COLO829 (cell line): Measurements from ENCODE around the gene TMEM63A.

Experiments
- DNase-seq: peaks from one replicate; pipeline ENCODE4 v3.0.0; 2012; ENCODE audit warnings: low spot score

The TMEM63A gene

DNA sequence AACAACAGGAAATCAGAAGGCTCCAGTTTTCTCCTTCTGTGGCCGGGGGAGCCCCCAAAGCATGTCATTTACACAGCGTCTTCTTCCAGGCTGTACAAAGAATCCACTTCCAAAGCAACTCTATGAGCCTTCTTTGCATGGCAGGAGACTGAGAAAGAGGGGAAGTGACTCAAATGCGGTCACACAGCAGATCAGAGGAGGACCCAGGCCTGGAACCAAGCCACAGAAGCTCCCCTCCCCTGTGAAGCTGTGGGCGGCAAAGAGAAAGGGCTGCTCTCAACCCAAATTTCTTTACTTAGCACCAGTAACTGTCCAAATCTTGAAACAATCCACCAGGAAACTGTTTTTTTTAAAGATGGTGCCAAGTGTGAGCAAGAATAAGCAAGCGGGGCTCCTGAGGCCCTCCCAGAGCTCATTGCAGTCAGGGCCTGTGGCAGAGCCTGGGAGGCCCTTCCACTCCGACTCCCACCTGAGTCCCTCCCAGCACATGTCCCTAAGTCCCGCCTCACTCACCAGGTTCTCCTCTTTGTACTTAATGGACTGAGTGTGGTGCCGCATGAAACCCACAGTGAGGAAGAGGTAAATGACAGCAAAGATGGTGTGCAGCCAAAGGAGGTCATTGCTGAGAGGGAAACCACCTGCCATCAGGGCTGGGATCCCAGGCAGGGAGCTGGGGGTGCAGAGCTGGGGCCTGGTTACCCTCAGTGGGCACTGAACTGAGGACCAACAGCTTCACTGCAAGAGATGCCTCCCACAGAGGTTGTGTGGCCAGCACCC, 15.9 kb downstream of the TMEM63A start:
- no peak for DNase-seq

DNA sequence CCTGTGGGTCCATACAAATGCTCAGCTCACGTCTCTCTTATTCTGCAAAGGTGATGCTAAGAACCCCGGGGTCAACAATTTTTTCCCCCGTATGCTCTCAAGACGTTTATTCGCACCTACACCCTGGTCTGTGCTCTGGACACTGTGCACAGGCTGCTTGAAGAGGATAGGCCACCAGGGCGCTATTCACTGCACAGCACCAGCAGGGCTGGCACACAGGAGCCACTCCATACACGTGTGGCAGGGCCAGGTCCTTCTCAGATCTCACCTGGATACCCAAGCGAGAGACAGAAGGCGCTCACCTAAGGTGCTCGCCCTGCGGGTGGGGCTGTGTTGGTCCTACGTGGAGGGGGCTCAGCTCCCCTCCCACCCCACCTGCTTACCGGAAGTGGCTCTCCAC, 16.7 kb downstream of the TMEM63A start:
- DNase-seq: no peak

DNA sequence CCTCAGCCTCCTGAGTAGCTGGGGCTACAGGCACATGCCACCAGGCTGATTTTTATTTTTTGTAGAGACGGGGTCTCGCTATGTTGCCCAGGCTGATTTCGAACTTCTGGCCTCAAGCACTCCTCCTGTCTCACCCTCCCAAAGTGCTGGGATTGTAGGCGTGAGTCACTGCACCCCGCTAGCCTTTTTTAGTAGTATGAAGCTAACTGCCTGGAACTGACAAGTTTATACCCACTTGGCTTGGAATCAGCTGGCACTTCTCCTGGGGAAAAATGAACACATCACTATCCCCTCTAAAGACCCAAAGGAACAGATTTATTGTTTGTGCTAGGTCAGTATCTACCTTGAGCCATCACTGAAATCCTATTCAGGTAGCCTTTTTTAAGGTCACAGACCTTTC, 19.0 kb downstream of the TMEM63A start:
- DNase-seq: no peak

DNA sequence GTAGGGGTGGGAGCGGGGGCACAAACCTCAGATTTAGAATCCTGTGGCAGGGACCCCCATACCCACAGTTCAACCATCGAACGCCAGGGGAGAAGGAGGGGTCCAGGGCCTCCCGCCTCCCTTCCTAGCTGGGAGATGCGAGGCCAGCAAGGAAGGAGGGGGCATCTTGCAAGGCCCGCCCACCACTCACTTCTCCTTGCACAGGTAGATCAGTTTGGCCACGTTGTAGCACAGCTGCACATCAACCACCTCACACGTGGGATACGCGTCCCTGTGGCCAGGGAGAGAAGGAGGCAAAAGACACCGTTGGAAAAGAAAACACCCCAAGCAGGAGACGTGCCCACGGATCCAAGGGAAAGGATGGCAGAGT, 19.6 kb downstream of the TMEM63A start:
- no peak for DNase-seq

DNA sequence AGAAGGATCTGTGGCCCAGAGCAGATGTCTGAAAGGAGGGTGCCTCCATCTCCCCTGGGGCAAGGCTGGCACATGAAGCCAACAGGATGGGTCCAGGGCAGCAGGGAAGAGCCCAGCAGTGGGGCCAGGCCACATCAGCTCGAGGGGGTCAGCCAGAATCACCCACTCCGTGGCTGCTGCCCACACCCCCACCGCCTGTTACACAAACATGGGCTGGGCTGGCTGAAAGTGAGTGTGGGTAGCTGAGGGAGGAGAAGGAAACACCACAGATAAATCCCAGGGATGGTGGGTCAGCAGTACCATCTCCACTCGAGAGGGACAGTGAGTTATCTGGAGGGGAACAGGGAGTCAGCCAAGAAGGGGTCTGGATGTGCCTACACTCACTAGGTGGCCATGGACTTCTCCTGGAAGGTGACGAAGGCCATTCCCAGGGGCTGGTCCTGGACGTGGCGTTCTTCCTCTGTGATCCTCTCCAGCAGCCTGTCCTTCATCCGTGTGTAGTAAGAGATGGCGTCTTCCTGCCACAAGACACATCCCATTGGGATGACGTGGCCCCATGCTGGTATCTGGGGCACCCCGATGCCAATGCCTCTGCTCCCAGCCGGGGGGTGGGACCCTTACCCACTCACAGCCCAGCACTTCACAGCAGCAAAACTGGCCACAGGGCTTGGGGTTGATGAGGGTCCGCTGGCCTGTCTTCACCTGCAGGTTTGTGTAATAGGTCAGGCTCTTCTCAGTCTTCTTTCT, 20.2 kb downstream of the TMEM63A start:
- DNase-seq: no peak

DNA sequence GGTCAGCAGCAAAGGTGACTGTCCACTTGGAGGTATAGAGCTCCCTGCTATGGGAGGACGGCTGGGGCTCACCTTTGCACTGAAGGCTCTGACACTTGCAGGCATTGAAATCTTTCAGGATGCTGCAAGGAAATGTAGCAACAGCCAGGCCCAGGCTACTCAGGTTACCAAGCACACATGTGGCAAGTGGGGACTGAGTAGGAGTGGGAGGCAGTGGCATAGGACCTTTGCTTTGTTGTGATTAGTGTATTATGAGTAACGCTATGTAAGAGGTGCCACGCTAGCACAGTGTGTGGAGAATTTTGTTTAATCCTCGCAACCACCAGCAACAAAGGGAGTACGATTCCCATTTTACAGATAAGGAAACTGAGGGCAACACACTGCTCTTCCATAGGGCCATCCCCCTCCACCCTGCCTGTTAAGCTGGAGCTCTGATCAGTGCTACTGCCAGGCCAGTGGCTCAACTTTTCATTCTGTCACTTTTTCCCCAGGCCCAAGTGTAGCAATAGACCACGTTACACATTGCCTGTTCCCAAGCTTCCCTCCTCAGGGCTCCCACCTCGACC, 21.2 kb downstream of the TMEM63A start:
- DNase-seq: no peak

DNA sequence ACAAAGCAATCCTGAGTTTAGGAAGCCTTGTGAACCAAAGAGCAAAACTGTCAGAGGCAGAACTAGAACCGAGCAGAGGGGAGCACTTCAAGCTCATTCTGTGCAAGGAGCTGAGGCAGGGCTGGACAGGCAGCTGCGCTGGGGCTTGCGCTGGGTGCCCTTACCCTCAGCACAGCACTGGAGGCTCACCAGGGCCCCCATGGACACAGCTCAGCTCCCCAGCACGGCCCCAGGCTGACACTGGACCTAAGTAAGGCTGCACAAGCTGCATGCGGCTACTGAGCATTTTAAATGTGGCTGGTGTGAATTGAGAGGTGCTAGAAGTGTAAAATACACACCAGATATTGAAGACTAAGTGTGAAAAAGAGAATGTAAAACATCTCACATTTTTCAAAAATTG, 22.1 kb downstream of the TMEM63A start:
- no peak for DNase-seq

DNA sequence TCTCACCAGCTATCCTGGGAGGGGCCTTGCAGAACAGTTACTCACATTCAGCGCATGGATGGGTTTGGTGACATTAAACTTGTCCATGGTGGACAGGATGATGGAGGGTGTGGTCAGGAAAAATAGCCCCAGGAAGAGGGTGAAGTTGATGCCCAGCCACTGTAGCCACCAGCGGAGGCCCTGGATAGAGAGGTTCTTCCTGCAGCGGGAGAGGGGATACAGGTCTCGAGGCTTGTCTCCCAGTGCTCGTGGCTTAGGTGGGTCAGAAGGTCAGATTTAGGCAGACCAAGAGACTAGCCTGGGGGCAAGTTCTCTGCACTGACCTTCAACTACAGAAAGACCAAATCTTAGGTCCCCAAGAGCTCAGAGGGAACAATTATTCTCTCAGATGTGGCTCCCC, 23.0 kb downstream of the TMEM63A start:
- DNase-seq: no peak

DNA sequence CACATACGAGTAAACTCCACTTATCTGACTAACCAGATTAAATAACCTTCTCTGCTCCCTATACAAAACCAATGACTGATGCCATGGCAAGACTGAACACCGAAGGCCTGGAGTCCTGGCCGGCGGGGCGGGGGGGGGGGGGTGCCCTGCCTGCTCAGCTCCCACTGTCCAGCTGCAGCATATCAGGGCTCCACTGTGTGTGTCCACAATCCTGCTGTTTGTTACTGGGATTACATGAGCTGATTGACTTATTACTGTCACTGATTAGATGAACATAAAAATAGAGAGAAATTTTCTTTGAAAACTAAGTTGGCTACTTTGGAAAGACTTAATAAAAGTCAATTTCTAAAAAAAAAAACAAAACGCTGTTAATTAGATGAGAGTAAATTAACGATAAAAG, 24.9 kb downstream of the TMEM63A start:
- DNase-seq: no peak

DNA sequence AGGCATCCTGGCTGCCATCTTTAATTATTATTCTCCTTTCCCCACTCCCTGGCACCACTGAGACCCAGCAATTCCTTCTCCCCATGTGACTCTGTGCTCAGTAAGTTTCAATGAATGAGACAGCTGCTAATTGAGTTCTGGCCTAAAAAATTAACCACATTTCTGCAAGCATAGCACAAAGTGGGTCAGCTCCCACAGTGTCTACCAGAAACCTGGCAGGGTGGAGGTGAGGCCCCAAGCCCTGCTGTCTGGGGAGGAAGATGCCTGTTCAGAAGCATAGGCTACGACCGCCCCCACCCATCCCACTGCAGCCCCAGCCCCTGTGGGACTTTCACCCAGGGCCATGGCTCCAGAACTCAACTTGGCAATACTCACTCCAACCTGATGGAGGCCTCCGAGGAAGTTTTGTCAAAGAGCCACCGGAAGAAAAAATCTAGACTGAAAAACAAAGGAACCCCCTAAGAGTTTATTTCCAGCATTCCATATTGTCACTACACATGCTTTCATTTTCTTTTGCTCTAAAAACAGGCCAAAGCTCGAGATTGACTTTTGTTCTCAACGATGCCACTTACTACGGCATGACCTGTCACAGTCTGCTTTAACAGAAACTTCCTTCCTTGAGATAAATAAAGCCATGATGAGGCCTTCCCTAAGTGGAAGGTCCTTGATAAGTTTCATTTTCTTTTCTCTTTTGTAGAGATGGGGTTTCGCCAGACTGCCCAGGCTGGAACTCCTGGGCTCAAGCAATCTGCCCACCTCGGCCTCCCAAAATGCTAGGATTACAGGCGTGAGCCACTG, 26.5 kb downstream of the TMEM63A start:
- no peak for DNase-seq

DNA sequence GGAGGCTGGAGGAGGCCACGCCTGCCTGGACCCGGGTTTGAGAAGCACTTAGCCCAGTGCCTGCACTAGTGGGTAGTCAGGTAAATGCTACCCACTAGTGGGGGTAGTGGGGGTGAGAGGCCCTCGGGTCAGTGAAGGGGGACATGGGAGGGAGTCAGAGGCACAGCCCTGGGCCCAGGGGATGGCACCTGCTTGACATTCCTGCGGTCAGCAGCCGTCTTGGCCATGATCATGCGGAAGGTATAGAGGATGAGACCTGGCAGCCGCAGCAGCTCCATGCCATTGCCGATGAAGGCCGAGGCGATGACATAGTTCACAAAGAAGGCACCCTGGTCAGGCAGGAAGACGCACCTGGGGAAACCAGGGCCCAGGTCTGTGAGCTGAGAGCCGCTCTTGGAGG, 28.7 kb downstream of the TMEM63A start:
- no peak for DNase-seq

DNA sequence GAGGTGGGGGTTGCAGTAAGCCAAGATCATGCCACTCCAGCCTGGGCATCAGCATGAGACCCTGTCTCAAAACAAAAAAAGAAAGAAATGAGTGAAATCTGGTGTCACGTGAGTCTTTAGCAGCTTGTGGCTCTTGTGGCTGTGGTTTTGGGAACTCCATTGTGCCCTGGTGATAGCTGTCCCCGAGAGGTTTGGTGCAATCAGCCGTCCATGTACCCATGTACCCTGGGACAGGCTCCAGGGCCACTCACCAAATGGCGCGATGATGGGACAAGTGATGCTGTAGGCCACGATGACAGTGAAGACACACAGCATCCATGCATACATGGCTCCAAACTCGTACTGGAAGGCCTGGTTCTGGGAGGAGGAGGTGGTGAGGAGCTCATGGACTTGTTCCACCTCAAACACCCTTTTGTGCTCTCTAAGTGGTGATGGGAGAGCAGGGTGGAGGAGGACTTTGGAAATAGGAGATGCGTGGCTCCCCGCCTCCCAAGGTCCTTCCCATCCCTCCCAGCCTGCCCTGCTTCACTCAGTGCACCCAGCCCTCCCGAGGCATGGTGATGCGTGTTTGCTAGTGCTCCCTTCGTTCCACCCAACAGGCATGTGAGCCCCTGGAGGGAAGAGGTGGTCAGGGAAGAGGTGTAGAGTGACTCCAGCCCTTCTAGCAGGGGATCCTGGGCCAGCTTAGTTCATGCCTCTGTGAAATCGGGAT, 29.6 kb downstream of the TMEM63A start:
- DNase-seq: no peak

DNA sequence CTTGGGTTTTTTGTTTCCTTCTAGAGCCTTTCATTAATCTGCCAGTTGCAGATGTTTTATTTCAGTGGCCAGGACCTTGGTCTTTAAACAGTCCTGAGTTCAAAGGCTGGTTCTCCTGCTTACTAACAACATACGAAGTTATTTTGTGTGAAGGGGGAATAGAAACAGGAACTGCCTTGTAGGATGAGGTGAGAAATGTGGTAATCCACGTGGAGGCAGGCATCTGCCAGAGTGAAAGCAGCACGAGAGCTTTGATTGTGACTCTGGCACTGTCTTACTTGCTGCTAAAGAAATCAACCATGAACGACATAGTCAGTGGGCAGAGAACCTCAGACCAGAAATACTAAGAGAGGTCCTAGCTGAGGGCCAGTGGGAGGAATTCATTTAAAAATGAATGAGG, 30.4 kb downstream of the TMEM63A start:
- DNase-seq: no peak

DNA sequence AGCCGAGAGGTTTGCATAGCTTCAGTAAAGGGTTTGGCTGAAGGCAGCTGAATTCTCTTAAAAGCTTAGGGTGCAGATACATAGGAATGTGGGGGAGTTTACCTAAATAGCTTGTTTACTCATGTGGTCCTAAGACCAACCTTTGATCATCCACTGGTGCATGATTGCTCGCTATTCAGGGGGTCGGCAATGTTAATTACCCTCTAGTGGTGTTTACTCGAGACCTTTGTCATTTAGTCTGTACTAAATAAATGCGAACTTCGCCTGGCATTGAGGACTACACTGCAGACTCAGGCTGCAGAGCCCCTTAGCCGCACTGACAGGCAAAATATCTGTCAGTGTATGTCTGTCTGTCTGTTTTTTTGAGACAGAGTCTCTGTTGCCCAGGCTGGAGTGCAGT, 31.8 kb downstream of the TMEM63A start:
- no peak for DNase-seq

DNA sequence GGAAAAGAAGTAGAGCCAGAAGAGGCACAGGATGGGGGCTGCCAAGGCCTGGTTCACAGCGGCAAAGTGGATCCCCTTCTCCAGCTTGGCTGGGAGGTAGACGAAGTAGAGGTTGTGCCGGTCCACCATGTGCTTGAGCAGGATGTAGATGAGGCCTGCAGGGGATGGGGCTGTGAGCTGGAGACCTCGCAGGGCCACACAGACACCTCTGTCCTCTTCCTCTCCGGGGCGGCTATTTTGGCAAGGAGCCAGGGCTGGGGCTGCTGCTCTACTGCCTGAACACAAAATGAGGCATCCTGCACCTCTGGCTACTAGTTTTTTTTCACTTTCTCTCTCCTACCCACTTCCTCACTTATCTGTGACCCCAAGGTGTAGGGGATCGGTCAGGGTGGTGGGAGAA, 32.3 kb downstream of the TMEM63A start:
- DNase-seq: no peak

DNA sequence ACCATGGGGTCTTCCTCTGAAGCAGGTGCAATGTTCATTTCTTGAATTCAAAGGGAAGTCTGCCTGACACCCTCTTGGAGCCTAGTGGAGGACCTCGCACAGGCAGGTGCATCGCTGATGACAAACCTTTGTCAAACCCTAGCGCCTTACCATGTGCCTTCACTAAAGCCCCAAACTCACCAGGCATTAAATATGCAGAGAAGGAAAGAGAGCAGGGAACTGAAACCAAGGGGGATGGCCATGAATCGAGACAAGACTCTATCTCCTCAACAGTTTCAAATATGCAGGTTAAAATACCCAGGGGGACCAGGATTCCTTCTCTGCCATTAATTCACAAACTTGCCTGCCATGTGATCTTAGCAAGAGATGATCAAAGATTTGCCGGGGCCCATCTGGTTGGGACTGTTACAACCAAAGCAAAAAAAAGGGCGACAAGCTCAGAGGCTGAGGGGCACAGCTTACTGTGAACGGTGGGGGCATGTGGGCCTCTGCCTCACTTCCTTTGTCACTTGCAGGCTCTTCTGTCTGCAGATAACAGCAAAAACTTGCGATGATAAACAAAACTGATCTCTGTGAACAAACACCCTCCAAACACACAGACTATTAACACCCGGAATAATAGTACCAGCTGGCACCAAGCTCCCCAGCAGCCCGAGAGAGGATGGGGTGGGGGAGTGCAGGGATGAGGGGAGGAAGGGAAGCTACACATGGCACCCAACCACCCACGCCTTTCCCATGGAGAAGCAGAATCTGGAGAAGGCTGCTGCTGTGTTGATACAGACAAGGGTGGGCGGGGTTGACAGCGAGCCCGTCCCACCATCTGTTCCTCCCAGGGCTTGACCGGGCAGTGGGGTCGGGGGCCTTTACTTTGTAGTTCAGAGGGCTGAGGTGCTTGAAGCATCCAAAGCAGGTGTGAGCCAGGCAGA, 33.9 kb downstream of the TMEM63A start:
- DNase-seq: no peak

DNA sequence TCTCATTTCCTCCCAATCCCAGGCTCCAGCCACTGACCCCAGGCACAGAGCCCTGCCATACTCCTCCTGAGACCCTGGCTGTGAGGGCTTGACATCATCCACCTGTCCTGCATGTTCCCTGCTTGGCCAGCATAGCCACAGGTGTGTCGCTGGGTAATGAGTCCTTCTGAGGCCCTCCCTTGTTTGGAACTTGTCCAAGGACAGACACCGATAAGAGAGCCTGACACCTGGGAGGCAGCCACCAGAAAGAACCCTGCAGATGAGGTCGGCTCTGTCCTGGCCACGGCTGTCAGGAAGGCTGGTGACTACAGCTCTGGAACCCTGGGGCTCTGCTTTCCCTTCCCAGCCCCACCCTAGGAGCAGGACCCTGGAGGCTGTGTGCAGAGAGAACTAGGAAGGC, 34.6 kb downstream of the TMEM63A start:
- DNase-seq: no peak

DNA sequence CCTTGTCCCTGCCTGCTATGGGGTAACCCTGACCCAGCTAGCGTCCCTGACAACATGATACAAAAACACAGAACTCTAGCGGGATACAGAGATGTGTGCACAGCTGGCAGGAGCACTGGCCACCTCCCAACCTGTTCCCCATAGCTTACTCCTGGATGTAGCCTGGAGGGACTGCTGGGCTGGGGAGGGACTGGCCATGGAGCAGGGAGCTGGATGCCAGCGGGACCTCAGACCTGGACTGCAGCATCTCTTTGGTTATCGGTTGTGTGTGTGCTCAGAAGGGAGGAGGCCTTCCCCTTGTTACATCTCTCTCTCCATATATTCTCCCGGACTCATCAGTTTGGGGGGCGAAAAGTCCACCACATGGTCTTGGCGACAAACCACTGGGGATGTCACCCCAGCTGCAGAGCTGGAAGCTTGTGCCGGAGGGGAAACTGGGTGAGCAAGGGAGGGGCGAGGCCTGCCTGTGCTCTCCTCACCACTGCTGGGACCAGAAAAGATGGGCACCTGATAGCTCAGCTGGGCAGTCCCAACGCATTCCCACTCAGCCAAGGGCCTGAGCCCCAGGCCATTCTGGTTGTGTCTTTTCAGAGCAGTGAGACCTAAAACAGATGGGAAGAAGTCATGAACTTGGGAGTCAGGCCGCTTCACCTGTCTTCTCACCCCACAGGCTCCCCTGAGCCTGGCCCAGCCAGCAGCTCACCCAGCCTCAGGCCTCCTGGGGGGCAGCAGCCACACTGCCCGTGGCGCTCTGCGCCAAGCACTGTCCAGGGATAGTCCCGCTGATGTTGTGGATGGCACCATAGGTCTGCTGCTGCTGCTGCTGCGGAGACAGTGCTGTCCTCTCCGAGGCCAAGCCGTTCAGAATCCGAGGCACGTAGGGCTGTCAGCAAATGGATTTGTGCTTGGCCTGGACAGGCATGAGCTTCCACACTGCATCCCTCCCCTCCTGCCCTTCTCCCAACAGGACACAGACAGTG, 35.6 kb downstream of the TMEM63A start:
- DNase-seq: no peak

DNA sequence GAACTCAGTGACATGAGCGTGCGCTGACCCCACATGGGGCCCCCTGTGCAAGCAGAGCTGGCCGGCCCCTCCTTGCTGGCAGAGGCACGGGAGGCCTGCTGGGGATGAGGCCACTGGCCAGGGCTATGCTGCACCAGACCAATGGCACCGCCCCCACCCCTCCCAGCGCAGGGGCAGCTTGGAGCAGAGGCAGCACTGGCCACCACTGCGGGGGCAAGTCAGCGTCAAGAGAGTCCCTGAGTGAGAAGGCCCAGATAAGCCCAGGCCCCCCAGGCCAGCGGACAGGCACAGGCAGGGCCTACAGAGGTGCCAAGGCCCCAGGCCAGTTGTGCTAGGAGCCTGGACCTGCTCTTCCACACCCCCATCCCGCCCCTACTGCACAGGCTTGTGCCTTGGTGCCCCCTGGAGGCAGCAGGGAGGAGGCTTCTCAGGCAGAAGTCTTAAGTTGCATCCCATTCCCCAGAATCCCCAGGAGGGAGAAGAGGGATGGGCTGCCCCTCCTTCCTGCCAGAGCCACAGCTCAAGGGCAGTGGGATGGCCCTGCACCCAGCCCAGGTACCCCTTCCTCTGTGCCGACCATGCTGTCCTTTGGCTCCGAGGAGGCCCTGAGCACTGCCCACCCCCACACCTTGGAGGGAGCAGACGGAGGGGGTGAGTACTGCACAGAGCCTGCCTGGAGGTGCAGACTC, 36.5 kb downstream of the TMEM63A start:
- DNase-seq: peak; percentile 50
